H9 (cell line): ENCODE results near the gene OR6K3. TPM values are rescaled to one million over a fixed set of nuclear protein-coding genes. Genes with fewer than 3 reads are reported as not detected.

Source experiments
- DNase-seq: peaks from one replicate; pipeline ENCODE4 v3.0.0-alpha.2; 2017
- H2AFZ ChIP-seq: one replicate; pipeline ENCODE4 v1.6.1; 2013; ENCODE audit warnings: mild to moderate bottlenecking, low read length, control low read depth, moderate library complexity
- H2AK5ac ChIP-seq: 2 replicates; pipeline ENCODE4 v1.6.1; 2013; ENCODE audit warnings: low read length, control low read depth, mixed read lengths; ENCODE audit not compliant: insufficient read length
- H2BK120ac ChIP-seq: one replicate; pipeline ENCODE4 v1.6.1; 2013; ENCODE audit warnings: low read depth, mild to moderate bottlenecking, low read length, control low read depth, inconsistent platforms; ENCODE audit not compliant: poor library complexity, severe bottlenecking
- H2BK12ac ChIP-seq: 2 replicates; pipeline ENCODE4 v1.6.1; 2013; ENCODE audit warnings: low read length, control low read depth, mixed read lengths, low read depth; ENCODE audit not compliant: insufficient read length
- H2BK15ac ChIP-seq: 2 replicates; pipeline ENCODE4 v1.6.1; 2013; ENCODE audit warnings: low read depth, low read length, control low read depth
- H2BK20ac ChIP-seq: one replicate; pipeline ENCODE4 v1.6.1; 2013; ENCODE audit warnings: low read depth, mild to moderate bottlenecking, low read length, control low read depth, inconsistent platforms; ENCODE audit not compliant: poor library complexity, severe bottlenecking
- H2BK5ac ChIP-seq: 2 replicates; pipeline ENCODE4 v1.6.1; 2013; ENCODE audit warnings: low read length, control low read depth, mixed read lengths; ENCODE audit not compliant: insufficient read length
- H3K14ac ChIP-seq: 2 replicates; pipeline ENCODE4 v1.6.1; 2013; ENCODE audit warnings: low read length, control low read depth; ENCODE audit not compliant: insufficient read depth
- H3K18ac ChIP-seq: 2 replicates; pipeline ENCODE4 v1.6.1; 2013; ENCODE audit warnings: low read depth, mild to moderate bottlenecking, mixed read lengths, low read length, control low read depth; ENCODE audit not compliant: insufficient read length
- H3K23ac ChIP-seq: 2 replicates; pipeline ENCODE4 v1.6.1; 2013; ENCODE audit warnings: low read length, control low read depth, mixed read lengths, low read depth; ENCODE audit not compliant: insufficient read length
- H3K23me2 ChIP-seq: 2 replicates; pipeline ENCODE4 v1.6.1; 2013; ENCODE audit warnings: low read depth, mild to moderate bottlenecking, mixed read lengths, low read length, control low read depth; ENCODE audit not compliant: insufficient read length, poor library complexity, severe bottlenecking
- H3K27ac ChIP-seq: 2 replicates; pipeline ENCODE4 v1.5.1; 2013; ENCODE audit warnings: low read length, control low read depth, mixed read lengths, low read depth; ENCODE audit not compliant: insufficient read length
- H3K27me3 ChIP-seq: 2 replicates; pipeline ENCODE4 v1.6.1; 2013; ENCODE audit warnings: low read length, control low read depth, inconsistent platforms; ENCODE audit not compliant: insufficient read depth
- H3K4ac ChIP-seq: 2 replicates; pipeline ENCODE4 v1.6.1; 2013; ENCODE audit warnings: low read depth, mild to moderate bottlenecking, control low read depth, inconsistent platforms, low read length, moderate library complexity
- H3K4me1 ChIP-seq: 2 replicates; pipeline ENCODE4 v1.6.1; 2013; ENCODE audit warnings: low read length, control low read depth, inconsistent platforms; ENCODE audit not compliant: insufficient read depth
- H3K4me2 ChIP-seq: 2 replicates; pipeline ENCODE4 v1.6.1; 2013; ENCODE audit warnings: low read length, control low read depth, mixed read lengths; ENCODE audit not compliant: insufficient read length, insufficient read depth
- H3K56ac ChIP-seq: 2 replicates; pipeline ENCODE4 v1.6.1; 2013; ENCODE audit warnings: low read depth, mild to moderate bottlenecking, mixed read lengths, low read length, control low read depth; ENCODE audit not compliant: insufficient read length
- H3K79me1 ChIP-seq: 2 replicates; pipeline ENCODE4 v1.6.1; 2013; ENCODE audit warnings: low read depth, mild to moderate bottlenecking, moderate library complexity, low read length, control low read depth, inconsistent platforms; ENCODE audit not compliant: insufficient read depth, poor library complexity, severe bottlenecking
- H3K79me2 ChIP-seq: 2 replicates; pipeline ENCODE4 v1.6.1; 2013; ENCODE audit warnings: low read length, control low read depth, inconsistent platforms; ENCODE audit not compliant: insufficient read depth
- H3K9ac ChIP-seq: 2 replicates; pipeline ENCODE4 v1.6.1; 2013; ENCODE audit warnings: low read length, control low read depth, mixed read lengths; ENCODE audit not compliant: insufficient read length; ENCODE audit errors: extremely low read depth
- H3K9me3 ChIP-seq: one replicate; pipeline ENCODE4 v1.6.1; 2013; ENCODE audit warnings: low read depth, low read length, inconsistent platforms; ENCODE audit not compliant: control insufficient read depth
- H3T11ph ChIP-seq: one replicate; pipeline ENCODE4 v1.6.1; 2013; ENCODE audit warnings: mild to moderate bottlenecking, low read length, control low read depth, inconsistent platforms
- H4K20me1 ChIP-seq: one replicate; pipeline ENCODE4 v1.6.1; 2013; ENCODE audit not compliant: control insufficient read depth, insufficient read length, insufficient read depth
- H4K5ac ChIP-seq: 2 replicates; pipeline ENCODE4 v1.6.1; 2013; ENCODE audit warnings: low read depth, mild to moderate bottlenecking, mixed read lengths, low read length, control low read depth; ENCODE audit not compliant: insufficient read length
- H4K8ac ChIP-seq: replicated peaks from 2 replicates; pipeline ENCODE4 v1.6.1; 2013; ENCODE audit warnings: low read length, control low read depth, mixed read lengths, low read depth; ENCODE audit not compliant: insufficient read length
- H4K91ac ChIP-seq: 2 replicates; pipeline ENCODE4 v1.6.1; 2013; ENCODE audit warnings: low read depth, mild to moderate bottlenecking, moderate library complexity, mixed read lengths, low read length, control low read depth; ENCODE audit not compliant: insufficient read length
- H3K27ac Mint-ChIP-seq, 3 experiments: 2 replicates in 2 of 3; 3 replicates in 1 of 3; pipeline ENCODE4 v1.8.0; 2020 to 2021; ENCODE audit warnings: mixed read lengths in 3 of 3, mild to moderate bottlenecking in 1 of 3, moderate library complexity in 1 of 3
- H3K27me3 Mint-ChIP-seq: 2 replicates; pipeline ENCODE4 v1.8.0; 2021; ENCODE audit warnings: low read depth, mild to moderate bottlenecking, moderate library complexity, mixed read lengths
- H3K36me3 Mint-ChIP-seq, 3 experiments: 2 replicates in 2 of 3; 3 replicates in 1 of 3; pipeline ENCODE4 v1.8.0; 2020 to 2021; ENCODE audit warnings: low read depth in 3 of 3, mixed read lengths in 3 of 3; ENCODE audit not compliant: insufficient read depth in 1 of 3
- H3K4me1 Mint-ChIP-seq, 2 experiments: 2 replicates each; pipeline ENCODE4 v1.8.0; 2020; ENCODE audit warnings: mixed read lengths in 2 of 2
- H3K4me3 Mint-ChIP-seq, 2 experiments: 2 replicates in 1 of 2; 3 replicates in 1 of 2; pipeline ENCODE4 v1.8.0; 2020 to 2021; ENCODE audit warnings: mild to moderate bottlenecking in 2 of 2, mixed read lengths in 2 of 2, moderate library complexity in 1 of 2
- H3K9me3 Mint-ChIP-seq, 2 experiments: 2 replicates in 1 of 2; 3 replicates in 1 of 2; pipeline ENCODE4 v1.8.0; 2020; ENCODE audit warnings: mild to moderate bottlenecking in 2 of 2, mixed read lengths in 2 of 2, moderate library complexity in 1 of 2
- WGBS: extraction: QIAGEN DNeasy Blood & Tissue Kit; methylation state at CpG from one replicate; pipeline ENCODE4 v1.1.7; 2013; ENCODE audit warnings: missing lambda C conversion rate, low lambda C conversion rate, mixed read lengths; ENCODE audit not compliant: insufficient read length; ENCODE audit errors: extremely low coverage; 5-methylcytosine and 5-hydroxymethylcytosine counted together
- total RNA-seq: library from RNA; stranded (reverse); gene quantifications from 2 replicates; pipeline ENCODE4 v1.2.1, GENCODE V29; 2021
- TF ChIP-seq, protein P1 (sequence below): fragments of 200-600 bp; sonication (generic); conservative IDR thresholded peaks from 3 replicates; pipeline ENCODE4 v1.8.0; 2021; ENCODE audit warnings: antibody characterized with exemption, mild to moderate bottlenecking

OR6K3 gene
- total RNA-seq, 1 experiment from 2014 or later = not detected

- no peak overlapping the region for H3K27ac Mint-ChIP-seq
- H3K4me1 Mint-ChIP-seq = no peaks in the 10 kb centered on the region
- no peaks in the 10 kb centered on the region for H3K79me2 ChIP-seq
- H3K9me3 Mint-ChIP-seq = no peaks in the 10 kb centered on the region
- no peak overlapping the region for H2BK20ac ChIP-seq
- no peak overlapping the region for H4K91ac ChIP-seq
- no peak overlapping the region for H4K8ac ChIP-seq
- 100% methylated on average over 1 of the region's 4 CpGs for WGBS
- no peak overlapping the region for H2AFZ ChIP-seq
- H3K4ac ChIP-seq = no peak overlapping the region
- no peak overlapping the region for H2BK12ac ChIP-seq
- H3K4me3 Mint-ChIP-seq = no peak overlapping the region
- H3K18ac ChIP-seq = no peak overlapping the region
- DNase-seq = no peak
- H4K5ac ChIP-seq = no peak overlapping the region
- H3K4me2 ChIP-seq = no peak overlapping the region
- H3K9ac ChIP-seq = no peak overlapping the region
- H3T11ph ChIP-seq = no peak overlapping the region
- no peaks in the 10 kb centered on the region for H3K4me1 ChIP-seq
- no peak overlapping the region for H3K56ac ChIP-seq
- H3K23me2 ChIP-seq = no peaks in the 10 kb centered on the region
- H3K9me3 ChIP-seq = no peaks in the 10 kb centered on the region
- no peaks in the 10 kb centered on the region; the same call in 1 of the 2 replicates for H3K27me3 Mint-ChIP-seq
- no peaks in the 10 kb centered on the region for H4K20me1 ChIP-seq
- no peak overlapping the region for H3K23ac ChIP-seq
- no peak overlapping the region for H3K27ac ChIP-seq
- H2BK120ac ChIP-seq = no peak overlapping the region
- H3K14ac ChIP-seq = no peak overlapping the region
- no peak overlapping the region for H2BK5ac ChIP-seq
- TF ChIP-seq, protein P1, sequence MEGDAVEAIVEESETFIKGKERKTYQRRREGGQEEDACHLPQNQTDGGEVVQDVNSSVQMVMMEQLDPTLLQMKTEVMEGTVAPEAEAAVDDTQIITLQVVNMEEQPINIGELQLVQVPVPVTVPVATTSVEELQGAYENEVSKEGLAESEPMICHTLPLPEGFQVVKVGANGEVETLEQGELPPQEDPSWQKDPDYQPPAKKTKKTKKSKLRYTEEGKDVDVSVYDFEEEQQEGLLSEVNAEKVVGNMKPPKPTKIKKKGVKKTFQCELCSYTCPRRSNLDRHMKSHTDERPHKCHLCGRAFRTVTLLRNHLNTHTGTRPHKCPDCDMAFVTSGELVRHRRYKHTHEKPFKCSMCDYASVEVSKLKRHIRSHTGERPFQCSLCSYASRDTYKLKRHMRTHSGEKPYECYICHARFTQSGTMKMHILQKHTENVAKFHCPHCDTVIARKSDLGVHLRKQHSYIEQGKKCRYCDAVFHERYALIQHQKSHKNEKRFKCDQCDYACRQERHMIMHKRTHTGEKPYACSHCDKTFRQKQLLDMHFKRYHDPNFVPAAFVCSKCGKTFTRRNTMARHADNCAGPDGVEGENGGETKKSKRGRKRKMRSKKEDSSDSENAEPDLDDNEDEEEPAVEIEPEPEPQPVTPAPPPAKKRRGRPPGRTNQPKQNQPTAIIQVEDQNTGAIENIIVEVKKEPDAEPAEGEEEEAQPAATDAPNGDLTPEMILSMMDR = no peak
- no peak overlapping the region for H2BK15ac ChIP-seq
- H3K36me3 Mint-ChIP-seq = no peaks in the 10 kb centered on the region
- H2AK5ac ChIP-seq = no peak overlapping the region
- no peaks in the 10 kb centered on the region for H3K79me1 ChIP-seq
- no peaks in the 10 kb centered on the region for H3K27me3 ChIP-seq
These were observed 9.4 kb downstream of the OR6K3 start for GRCh38 chr1:158711098-158711497.
